Mesendoderm (in vitro differentiated cells): ENCODE data around the gene IRAK1BP1.

Experiments
- DNase-seq: peaks from one replicate; pipeline ENCODE4 v3.0.0; 2013
- H2AK5ac ChIP-seq: 2 replicates; pipeline ENCODE4 v1.6.1; 2013; ENCODE audit warnings: low read length, inconsistent platforms
- H2BK120ac ChIP-seq: 2 replicates; pipeline ENCODE4 v1.6.1; 2013; ENCODE audit warnings: low read depth, mild to moderate bottlenecking, low read length, moderate library complexity, mixed read lengths
- H2BK15ac ChIP-seq: replicated peaks from 2 replicates; pipeline ENCODE4 v1.6.1; 2013; ENCODE audit warnings: low read depth, mild to moderate bottlenecking, moderate library complexity
- H2BK5ac ChIP-seq: 2 replicates; pipeline ENCODE4 v1.6.1; 2013; ENCODE audit warnings: low read length, inconsistent platforms
- H3K18ac ChIP-seq: 2 replicates; pipeline ENCODE4 v1.6.1; 2013; ENCODE audit warnings: mild to moderate bottlenecking, low read length, mixed read lengths
- H3K23ac ChIP-seq: one replicate; pipeline ENCODE4 v1.6.1; 2013; ENCODE audit warnings: low read length
- H3K27ac ChIP-seq: 2 replicates; pipeline ENCODE4 v1.5.1; 2013; ENCODE audit warnings: low read depth, mild to moderate bottlenecking, inconsistent platforms, low read length, moderate library complexity
- H3K27me3 ChIP-seq: 2 replicates; pipeline ENCODE4 v1.6.1; 2013; ENCODE audit warnings: low read length, control low read depth, mild to moderate bottlenecking, inconsistent platforms; ENCODE audit not compliant: insufficient read depth, poor library complexity
- H3K36me3 ChIP-seq: 2 replicates; pipeline ENCODE4 v1.6.1; 2013; ENCODE audit warnings: low read length, inconsistent platforms; ENCODE audit not compliant: control insufficient read depth, insufficient read depth
- H3K4ac ChIP-seq: one replicate; pipeline ENCODE4 v1.6.1; 2013; ENCODE audit warnings: low read depth, mild to moderate bottlenecking, low read length, moderate library complexity
- H3K4me1 ChIP-seq: 2 replicates; pipeline ENCODE4 v1.6.1; 2013; ENCODE audit warnings: low read depth, low read length, inconsistent platforms; ENCODE audit not compliant: control insufficient read depth
- H3K4me2 ChIP-seq: 2 replicates; pipeline ENCODE4 v1.6.1; 2013; ENCODE audit warnings: low read length
- H3K4me3 ChIP-seq: 2 replicates; pipeline ENCODE4 v1.5.1; 2013; ENCODE audit warnings: mild to moderate bottlenecking, low read length
- H3K56ac ChIP-seq: one replicate; pipeline ENCODE4 v1.6.1; 2013; ENCODE audit warnings: low read length
- H3K79me1 ChIP-seq: 2 replicates; pipeline ENCODE4 v1.6.1; 2013; ENCODE audit warnings: low read length, inconsistent platforms
- H3K79me2 ChIP-seq: 2 replicates; pipeline ENCODE4 v1.6.1; 2013; ENCODE audit warnings: mild to moderate bottlenecking, low read length; ENCODE audit not compliant: control insufficient read depth, insufficient read depth
- H3K9ac ChIP-seq: 2 replicates; pipeline ENCODE4 v1.6.1; 2013; ENCODE audit warnings: low read length, inconsistent platforms
- H4K5ac ChIP-seq: one replicate; pipeline ENCODE4 v1.6.1; 2013; ENCODE audit warnings: low read length
- H4K8ac ChIP-seq: one replicate; pipeline ENCODE4 v1.6.1; 2013; ENCODE audit warnings: low read depth, mild to moderate bottlenecking, control low read depth, low read length, moderate library complexity
- WGBS: extraction: QIAGEN DNeasy Blood & Tissue Kit; methylation state at CpG from one replicate; pipeline ENCODE4 v1.1.7; 2013; ENCODE audit warnings: low lambda C conversion rate, missing lambda C conversion rate; ENCODE audit not compliant: insufficient coverage; ENCODE audit errors: extremely low coverage; 5-methylcytosine and 5-hydroxymethylcytosine counted together

IRAK1BP1 gene

DNA sequence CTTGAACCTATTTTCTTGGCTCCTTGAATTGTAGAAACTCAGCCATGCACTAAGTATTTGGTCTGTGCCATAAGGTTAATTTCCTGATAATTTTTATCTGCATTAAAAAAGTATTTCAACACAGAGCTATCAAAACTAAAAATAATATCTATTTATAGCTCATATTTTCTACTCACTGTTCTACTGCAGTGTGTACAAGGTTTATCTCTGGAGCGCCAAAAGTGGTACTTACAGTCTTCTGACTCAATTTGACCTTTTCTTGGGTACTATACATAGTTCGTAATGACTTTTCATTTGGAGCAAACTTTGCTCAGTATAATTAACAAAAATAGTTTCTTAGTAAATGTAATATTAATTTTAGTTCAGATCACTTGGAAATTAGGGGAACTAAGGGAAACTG, 69.2 kb downstream of the IRAK1BP1 start:
- Histone ChIP-seq H3K4me3 (no peak overlapping the region), H2BK120ac (no peak overlapping the region), H4K8ac (no peak overlapping the region), H3K79me1 (no peaks in the 10 kb centered on the region), H2BK5ac (no peak overlapping the region), H3K4ac (no peak overlapping the region), H3K36me3 (no peaks in the 10 kb centered on the region), H3K18ac (no peak overlapping the region), H4K5ac (no peak overlapping the region), H3K9ac (no peak overlapping the region), H3K4me1 (no peaks in the 10 kb centered on the region), H3K27ac (no peak overlapping the region), H3K27me3 (no peaks in the 10 kb centered on the region), H2AK5ac (no peak overlapping the region), H3K79me2 (no peaks in the 10 kb centered on the region), H3K23ac (no peak overlapping the region), H3K4me2 (no peak overlapping the region), H2BK15ac (no peak overlapping the region), H3K56ac (no peak overlapping the region)
- no CpG with 5 or more reads among the region's 2 CpGs for WGBS
- no peak for DNase-seq

DNA sequence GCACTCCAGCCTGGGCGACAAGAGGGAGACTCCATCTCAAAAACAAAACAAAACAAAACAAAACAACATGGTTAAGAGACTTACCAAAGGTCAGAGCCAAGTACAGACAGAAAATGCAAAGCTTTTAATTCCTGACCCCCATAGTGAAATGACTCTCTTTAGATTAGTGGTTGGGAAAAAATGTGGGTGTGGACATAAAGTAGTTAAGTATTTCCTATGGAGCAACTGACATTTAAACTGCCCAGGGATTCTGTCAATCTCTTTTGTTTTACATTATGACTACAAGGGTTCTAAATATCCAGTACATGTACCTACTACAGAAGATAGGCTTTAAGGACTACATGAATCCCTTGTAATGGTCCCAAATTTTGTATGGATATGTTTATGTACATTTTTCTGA, 75.1 kb downstream of the IRAK1BP1 start:
- Histone ChIP-seq H3K4ac (no peak overlapping the region), H3K56ac (no peak overlapping the region), H2BK120ac (no peak overlapping the region), H3K27ac (no peak overlapping the region), H3K79me1 (no peaks in the 10 kb centered on the region), H4K5ac (no peak overlapping the region), H2AK5ac (no peak overlapping the region), H3K18ac (no peak overlapping the region), H3K79me2 (no peaks in the 10 kb centered on the region), H2BK15ac (no peak overlapping the region), H3K9ac (no peak overlapping the region), H3K4me2 (no peak overlapping the region), H2BK5ac (no peak overlapping the region), H3K36me3 (no peaks in the 10 kb centered on the region), H4K8ac (no peak overlapping the region), H3K4me1 (no peaks in the 10 kb centered on the region), H3K23ac (no peak overlapping the region), H3K27me3 (no peaks in the 10 kb centered on the region), H3K4me3 (no peak overlapping the region)
- WGBS = no CpG with 5 or more reads among the region's 1 CpG
- no peak for DNase-seq

DNA sequence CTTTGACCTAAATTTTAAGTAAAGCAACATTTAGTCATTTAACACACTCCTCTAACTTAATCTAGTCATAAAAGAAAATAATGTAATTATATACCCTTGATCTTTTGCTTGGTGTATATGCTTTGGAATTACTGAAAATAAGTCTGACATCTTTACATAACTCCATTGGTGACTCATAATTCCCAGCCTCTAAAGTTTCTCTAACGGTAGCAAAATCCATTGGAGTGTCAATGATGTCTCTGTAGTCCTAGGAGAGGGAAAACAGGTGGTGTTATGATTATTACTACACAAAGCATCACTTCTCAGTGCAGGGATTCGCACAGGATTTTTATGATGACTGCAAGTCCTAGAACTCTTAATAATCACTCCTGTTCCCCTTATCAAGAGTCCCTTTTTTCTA, 80.2 kb downstream of the IRAK1BP1 start:
- no peak overlapping the region for H3K4me3 ChIP-seq
- H2BK5ac ChIP-seq = no peak overlapping the region
- H3K23ac ChIP-seq = no peak overlapping the region
- no peak overlapping the region for H2BK15ac ChIP-seq
- H3K9ac ChIP-seq = no peak overlapping the region
- H4K5ac ChIP-seq = no peak overlapping the region
- H3K4me2 ChIP-seq = no peak overlapping the region
- no peak overlapping the region for H2BK120ac ChIP-seq
- no peaks in the 10 kb centered on the region for H3K36me3 ChIP-seq
- no peaks in the 10 kb centered on the region for H3K27me3 ChIP-seq
- no peak overlapping the region for H3K27ac ChIP-seq
- WGBS = no CpG with 5 or more reads among the region's 2 CpGs
- H3K4me1 ChIP-seq = no peaks in the 10 kb centered on the region
- no peak overlapping the region for H3K4ac ChIP-seq
- no peaks in the 10 kb centered on the region for H3K79me1 ChIP-seq
- H2AK5ac ChIP-seq = no peak overlapping the region
- H3K56ac ChIP-seq = no peak overlapping the region
- no peaks in the 10 kb centered on the region for H3K79me2 ChIP-seq
- H3K18ac ChIP-seq = no peak overlapping the region
- DNase-seq = no peak
- no peak overlapping the region for H4K8ac ChIP-seq

DNA sequence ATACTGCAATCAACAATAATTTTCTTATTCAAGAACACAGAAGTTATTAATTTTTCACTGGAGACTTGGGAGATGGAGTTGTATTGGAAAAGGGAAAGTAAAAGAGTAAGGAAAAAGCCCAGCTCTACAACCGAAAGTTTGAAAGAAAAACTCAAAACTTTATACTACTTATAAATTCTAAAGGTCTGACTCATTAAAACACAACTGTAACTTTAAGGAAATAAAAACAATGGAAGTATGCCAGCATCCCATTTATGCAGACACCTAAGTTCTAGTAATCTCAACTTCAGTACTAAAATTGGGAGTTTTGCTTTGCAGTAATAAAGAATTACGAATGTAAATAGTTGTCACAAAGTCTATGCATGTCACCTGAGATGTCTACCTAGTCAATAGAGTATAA, 80.6 kb downstream of the IRAK1BP1 start:
- no peak overlapping the region for H2AK5ac ChIP-seq
- no peak overlapping the region for H3K18ac ChIP-seq

DNA sequence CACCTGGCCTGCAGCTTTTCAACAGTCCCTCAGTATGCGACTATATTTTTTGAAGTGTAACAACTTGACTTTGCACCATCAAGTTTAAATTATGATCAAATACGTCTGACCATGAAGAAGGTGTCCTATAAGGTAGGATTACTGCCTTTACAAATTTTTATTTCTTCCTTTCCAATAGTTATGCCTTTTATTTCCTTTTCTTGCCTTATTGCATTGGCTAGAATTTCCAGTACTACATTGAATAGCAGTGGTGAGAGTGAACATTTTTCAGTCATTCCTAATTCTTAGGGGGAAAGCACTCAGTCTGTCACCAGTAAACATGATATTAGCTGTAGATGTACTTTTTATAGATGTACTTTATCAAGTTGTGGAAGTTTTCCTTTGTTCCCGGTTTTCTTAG, 81.4 kb downstream of the IRAK1BP1 start:
- Histone ChIP-seq H3K23ac (no peak overlapping the region), H3K79me2 (no peaks in the 10 kb centered on the region), H3K27me3 (no peaks in the 10 kb centered on the region), H3K56ac (no peak overlapping the region), H3K4ac (no peak overlapping the region), H4K8ac (no peak overlapping the region), H2BK5ac (no peak overlapping the region), H2BK15ac (no peak overlapping the region), H3K9ac (no peak overlapping the region), H3K79me1 (no peaks in the 10 kb centered on the region), H3K4me2 (no peak overlapping the region), H4K5ac (no peak overlapping the region), H2BK120ac (no peak overlapping the region), H3K18ac (no peak overlapping the region), H3K4me3 (no peak overlapping the region), H3K4me1 (no peaks in the 10 kb centered on the region), H3K36me3 (no peaks in the 10 kb centered on the region), H3K27ac (no peak overlapping the region), H2AK5ac (no peak overlapping the region)
- DNase-seq = no peak
- WGBS = no CpG with 5 or more reads among the region's 3 CpGs

More for the DNA sequence above, 80.6 kb downstream of the IRAK1BP1 start:
- no peak overlapping the region for H3K4me2 ChIP-seq
- H3K4me1 ChIP-seq = no peaks in the 10 kb centered on the region
- H3K4me3 ChIP-seq = no peak overlapping the region
- no peak overlapping the region for H3K56ac ChIP-seq
- H3K36me3 ChIP-seq = no peaks in the 10 kb centered on the region
- H3K23ac ChIP-seq = no peak overlapping the region
- no peak overlapping the region for H2BK5ac ChIP-seq
- H4K5ac ChIP-seq = no peak overlapping the region
- H3K9ac ChIP-seq = no peak overlapping the region
- no peak overlapping the region for H2BK120ac ChIP-seq
- DNase-seq = no peak
- no peak overlapping the region for H3K4ac ChIP-seq
- no peak overlapping the region for H4K8ac ChIP-seq
- H3K27me3 ChIP-seq = no peaks in the 10 kb centered on the region
- H3K79me1 ChIP-seq = no peaks in the 10 kb centered on the region
- no peak overlapping the region for H2BK15ac ChIP-seq
- H3K79me2 ChIP-seq = no peaks in the 10 kb centered on the region
- WGBS = no CpG with 5 or more reads among the region's 2 CpGs
- H3K27ac ChIP-seq = no peak overlapping the region

DNA sequence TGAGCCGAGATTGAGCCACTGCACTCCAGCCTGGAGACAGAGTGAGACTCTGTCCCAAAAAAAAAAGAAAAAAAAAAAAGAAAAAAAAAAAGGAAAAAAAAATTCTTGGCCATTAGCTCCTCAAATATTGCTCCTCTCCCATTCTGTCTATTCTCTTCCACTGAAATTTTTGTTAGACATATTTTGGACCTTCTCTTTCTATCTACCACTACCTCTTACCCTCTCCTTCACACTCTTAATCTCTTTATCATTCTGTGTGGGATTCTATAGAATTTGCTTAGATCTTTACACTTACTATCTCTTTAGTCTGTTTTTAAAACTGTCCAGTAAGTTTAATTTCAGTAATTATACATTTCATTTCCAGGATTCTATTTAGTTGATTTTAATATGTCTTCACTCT, 85.0 kb downstream of the IRAK1BP1 start:
- Histone ChIP-seq H2BK5ac (no peak overlapping the region), H3K18ac (no peak overlapping the region), H3K4me2 (no peak overlapping the region), H3K9ac (no peak overlapping the region), H3K4me3 (no peak overlapping the region), H2AK5ac (no peak overlapping the region), H3K79me1 (no peaks in the 10 kb centered on the region), H4K8ac (no peak overlapping the region), H2BK120ac (no peak overlapping the region), H3K56ac (no peak overlapping the region), H3K27me3 (no peaks in the 10 kb centered on the region), H3K4ac (no peak overlapping the region), H3K36me3 (no peaks in the 10 kb centered on the region), H3K4me1 (no peaks in the 10 kb centered on the region), H3K27ac (no peak overlapping the region), H3K23ac (no peak overlapping the region), H3K79me2 (no peaks in the 10 kb centered on the region), H2BK15ac (no peak overlapping the region), H4K5ac (no peak overlapping the region)
- DNase-seq = no peak
- no CpG with 5 or more reads among the region's 1 CpG for WGBS
